Hepatocyte (in vitro differentiated cells): ENCODE results near the gene MACROH2A1. TPM values are rescaled to one million over a fixed set of nuclear protein-coding genes. Genes with fewer than 3 reads are reported as not detected.

Experiments
- DNase-seq: peaks from one replicate; pipeline ENCODE4 v3.0.0-alpha.2; 2016; ENCODE audit warnings: low spot score
- H2AFZ ChIP-seq: fragments of 200-600 bp; sonication (generic); 2 replicates; pipeline ENCODE4 v1.6.0; 2016; ENCODE audit warnings: antibody characterized with exemption, mild to moderate bottlenecking
- H3K27ac ChIP-seq: fragments of 200-600 bp; sonication (generic); 2 replicates; pipeline ENCODE4 v1.5.1; 2016; ENCODE audit warnings: mild to moderate bottlenecking
- H3K27me3 ChIP-seq: fragments of 200-600 bp; sonication (generic); 2 replicates; pipeline ENCODE4 v1.6.1; 2016
- H3K36me3 ChIP-seq: fragments of 200-600 bp; sonication (generic); replicated peaks from 2 replicates; pipeline ENCODE4 v1.5.1; 2016; ENCODE audit warnings: low read depth; ENCODE audit not compliant: insufficient read depth
- H3K4me1 ChIP-seq: fragments of 200-600 bp; sonication (generic); 2 replicates; pipeline ENCODE4 v1.5.1; 2016; ENCODE audit warnings: mild to moderate bottlenecking, moderate library complexity; ENCODE audit not compliant: insufficient read depth
- H3K4me2 ChIP-seq: fragments of 200-600 bp; sonication (generic); 2 replicates; pipeline ENCODE4 v1.6.0; 2016
- H3K4me3 ChIP-seq: fragments of 200-600 bp; sonication (generic); 2 replicates; pipeline ENCODE4 v1.5.1; 2016; ENCODE audit warnings: mild to moderate bottlenecking
- H3K79me2 ChIP-seq: fragments of 200-600 bp; sonication (generic); 2 replicates; pipeline ENCODE4 v1.6.0; 2017; ENCODE audit warnings: mild to moderate bottlenecking
- H3K9me2 ChIP-seq: fragments of 200-600 bp; sonication (generic); replicated peaks from 2 replicates; pipeline ENCODE4 v1.6.0; 2017; ENCODE audit warnings: mild to moderate bottlenecking; ENCODE audit not compliant: insufficient read depth
- H3K9me3 ChIP-seq: fragments of 200-600 bp; sonication (generic); 2 replicates; pipeline ENCODE4 v1.5.1; 2016; ENCODE audit warnings: low read depth, mild to moderate bottlenecking
- H4K20me1 ChIP-seq: fragments of 200-600 bp; sonication (generic); 2 replicates; pipeline ENCODE4 v1.6.0; 2016; ENCODE audit warnings: mild to moderate bottlenecking; ENCODE audit not compliant: insufficient read depth, poor library complexity, severe bottlenecking
- CTCF ChIP-seq: fragments of 200-600 bp; sonication (generic); IDR thresholded peaks from 2 replicates; pipeline ENCODE4 v1.5.1; 2016; ENCODE audit warnings: antibody characterized with exemption, mild to moderate bottlenecking; ENCODE audit not compliant: poor library complexity
- EZH2 ChIP-seq: fragments of 200-600 bp; sonication (generic); IDR thresholded peaks from 2 replicates; pipeline ENCODE4 v1.6.1; 2016; ENCODE audit warnings: antibody characterized with exemption, mild to moderate bottlenecking, borderline replicate concordance
- EZH2phosphoT487 ChIP-seq: fragments of 200-600 bp; sonication (generic); IDR thresholded peaks from one replicate; pipeline ENCODE4 v1.6.1; 2018; ENCODE audit warnings: antibody characterized with exemption, mild to moderate bottlenecking, low read depth, moderate library complexity; ENCODE audit not compliant: unreplicated experiment, severe bottlenecking
- WGBS: methylation state at CpG from one replicate; pipeline ENCODE4 v1.1.6; 2016; ENCODE audit warnings: low lambda C conversion rate; ENCODE audit errors: missing lambda C conversion rate; 5-methylcytosine and 5-hydroxymethylcytosine counted together
- polyA plus RNA-seq: library from polyadenylated mRNA; unstranded; fragments of >200 nt; fragmentation: Nextera tagmentation; extraction: Ambion mirVana; gene quantifications from 2 replicates; pipeline ENCODE4 v1.2.1, GENCODE V29; 2016
- total RNA-seq: library from RNA; depleted of rRNA; stranded (reverse); fragments of >200 nt; gene quantifications from 2 replicates; pipeline ENCODE4 v1.2.3, GENCODE V29; 2014

Gene MACROH2A1
- total and polyA plus RNA-seq, 2 experiments from 2014 or later, result 198 to 304 TPM

- Histone ChIP-seq H3K9me3 (no peaks in the 10 kb centered on the region), H3K4me1 (peaks cover 67% of the 10 kb centered on the region), H3K27ac (peak overlapping the region; percentile 28), H3K4me3 (no peak overlapping the region), H3K9me2 (no peaks in the 10 kb centered on the region), H4K20me1 (peaks cover 67% of the 10 kb centered on the region), H3K27me3 (no peaks in the 10 kb centered on the region), H2AFZ (no peak overlapping the region), H3K36me3 (no peaks in the 10 kb centered on the region), H3K4me2 (peak overlapping the region; percentile 27), H3K79me2 (peaks cover 97% of the 10 kb centered on the region)
- no peak for DNase-seq
- WGBS, result 58% methylated on average over 13 of the region's 13 CpGs
- TF ChIP-seq EZH2, result no peak
- no peak for TF ChIP-seq CTCF
- TF ChIP-seq EZH2phosphoT487, result no peak
These were observed 21.9 kb downstream of the MACROH2A1 start for GRCh38 chr5:135376961-135377624.

GRCh38 chr5:135375040-135375793 lies 23.8 kb downstream of the MACROH2A1 start:
- Histone ChIP-seq H3K27ac (no peak overlapping the region), H3K36me3 (no peaks in the 10 kb centered on the region), H3K4me1 (peaks cover 79% of the 10 kb centered on the region), H3K79me2 (peaks cover 95% of the 10 kb centered on the region), H4K20me1 (peaks cover 67% of the 10 kb centered on the region), H3K27me3 (no peaks in the 10 kb centered on the region), H3K9me3 (no peaks in the 10 kb centered on the region), H3K9me2 (no peaks in the 10 kb centered on the region), H2AFZ (no peak overlapping the region), H3K4me3 (no peak overlapping the region), H3K4me2 (no peak overlapping the region)
- DNase-seq, result no peak
- TF ChIP-seq EZH2 (no peak), EZH2phosphoT487 (no peak), CTCF (no peak)
- 80% methylated on average over 6 of the region's 6 CpGs for WGBS

GRCh38 chr5:135373736-135374515 lies 25.1 kb downstream of the MACROH2A1 start:
- H4K20me1 ChIP-seq, result peaks cover 68% of the 10 kb centered on the region
- H3K4me1 ChIP-seq, result peaks cover 72% of the 10 kb centered on the region
- TF ChIP-seq CTCF (no peak), EZH2 (no peak), EZH2phosphoT487 (no peak)
- H3K36me3 ChIP-seq, result peaks cover under 1% of the 10 kb centered on the region
- H2AFZ ChIP-seq, result no peak overlapping the region
- no peak for DNase-seq
- no peaks in the 10 kb centered on the region for H3K9me3 ChIP-seq
- H3K4me2 ChIP-seq, result peak overlapping the region; percentile 13
- H3K79me2 ChIP-seq, result peaks cover 95% of the 10 kb centered on the region
- H3K27me3 ChIP-seq, result no peaks in the 10 kb centered on the region
- peak overlapping the region; percentile 40 for H3K27ac ChIP-seq
- 53% methylated on average over 7 of the region's 7 CpGs for WGBS
- H3K4me3 ChIP-seq, result no peak overlapping the region
- H3K9me2 ChIP-seq, result no peaks in the 10 kb centered on the region
